Prostate gland (tissue), 2 donors: ENCODE data around the gene POU2AF1. TPM values are rescaled to one million over a fixed set of nuclear protein-coding genes. Genes with fewer than 3 reads are reported as not detected.
"Not testable (repeated sequence)": the region's sequence is repeated elsewhere in the genome, so short reads cannot be mapped to it uniquely, and the experiment has no call there.

Source experiments
- DNase-seq: peaks from one replicate; pipeline ENCODE4 v3.0.0-alpha.2; 2019; ENCODE audit warnings: low spot score
- H3K27ac ChIP-seq, 2 donors: fragments of 200-600 bp; sonication (generic); 2 replicates each; pipeline ENCODE4 v1.5.1; 2017 to 2019
- H3K27me3 ChIP-seq: fragments of 200-600 bp; sonication (generic); replicated peaks from 2 replicates; pipeline ENCODE4 v1.5.1; 2019; ENCODE audit not compliant: insufficient read depth
- H3K36me3 ChIP-seq, 2 donors: fragments of 200-600 bp; sonication (generic); 1 replicate in 1 of 2; 2 replicates in 1 of 2; pipeline versions ENCODE4 v1.5.1 to v1.8.1; 2017 to 2019
- H3K4me1 ChIP-seq: fragments of 200-600 bp; sonication (generic); replicated peaks from 2 replicates; pipeline ENCODE4 v1.5.1; 2019
- H3K4me3 ChIP-seq, 2 donors: fragments of 200-600 bp; sonication (generic); 2 replicates each; pipeline ENCODE4 v1.5.1; 2017 to 2019
- H3K9me3 ChIP-seq: fragments of 200-600 bp; sonication (generic); 2 replicates; pipeline ENCODE4 v1.5.1; 2017
- POLR2A ChIP-seq: fragments of 450-650 bp; IDR thresholded peaks from one replicate; pipeline ENCODE4 v1.6.1; 2016; ENCODE audit warnings: antibody characterized with exemption, mild to moderate bottlenecking
- POLR2AphosphoS5 ChIP-seq: sonication (generic); formaldehyde crosslinking; IDR thresholded peaks from one replicate; pipeline ENCODE4 v1.6.1; 2017; ENCODE audit warnings: antibody characterized with exemption
- WGBS: methylation state at CpG from one replicate; pipeline ENCODE4 v1.1.5; 2018; 5-methylcytosine and 5-hydroxymethylcytosine counted together
- intact Hi-C: fragments of 100-400 bp; cut with DNase I; formaldehyde crosslinking; loops from one replicate; pipeline ENCODE4 v1.14.2; 2022
- total RNA-seq, 2 donors: library from RNA; depleted of rRNA; stranded (reverse); fragments of >200 nt; gene quantifications; one replicate each; pipeline ENCODE4 v1.1.0, GENCODE V29; 2016
- TF ChIP-seq, protein P1 (sequence below), 4 experiments: fragments of 200-600 bp in 2 of 4; fragments of 450-650 bp in 2 of 4; sonication (generic) in 2 of 4; IDR thresholded peaks; 1 replicate in 3 of 4; 2 replicates in 1 of 4; pipeline ENCODE4 v1.5.1; 2016 to 2019; ENCODE audit warnings: antibody characterized with exemption in 4 of 4, mild to moderate bottlenecking in 2 of 4, moderate library complexity in 2 of 4

Gene POU2AF1
- total RNA-seq, 2 donors from 2014 or later: 0.74 to 1.5 TPM

DNA sequence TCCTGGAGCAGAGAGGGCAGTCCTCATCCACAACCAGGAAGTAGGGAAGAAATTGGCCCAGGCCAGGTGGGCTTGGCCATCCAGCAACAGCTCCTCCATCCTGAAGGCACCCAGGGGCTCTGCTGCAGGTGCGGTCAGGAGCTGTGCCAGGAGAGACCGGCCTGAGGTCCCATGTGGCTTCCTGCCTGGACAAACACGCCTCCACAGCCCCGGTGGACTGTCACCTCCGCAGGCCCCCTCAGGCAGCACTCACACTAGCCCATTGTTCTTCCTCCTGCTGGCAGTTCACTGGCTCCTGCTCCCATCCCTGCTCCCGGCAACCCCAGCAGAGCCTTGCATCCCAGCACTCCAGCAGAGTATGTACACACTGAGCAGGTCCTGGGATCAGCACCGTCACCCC lies 16.0 kb upstream of the POU2AF1 start:
- TF ChIP-seq, protein P1, sequence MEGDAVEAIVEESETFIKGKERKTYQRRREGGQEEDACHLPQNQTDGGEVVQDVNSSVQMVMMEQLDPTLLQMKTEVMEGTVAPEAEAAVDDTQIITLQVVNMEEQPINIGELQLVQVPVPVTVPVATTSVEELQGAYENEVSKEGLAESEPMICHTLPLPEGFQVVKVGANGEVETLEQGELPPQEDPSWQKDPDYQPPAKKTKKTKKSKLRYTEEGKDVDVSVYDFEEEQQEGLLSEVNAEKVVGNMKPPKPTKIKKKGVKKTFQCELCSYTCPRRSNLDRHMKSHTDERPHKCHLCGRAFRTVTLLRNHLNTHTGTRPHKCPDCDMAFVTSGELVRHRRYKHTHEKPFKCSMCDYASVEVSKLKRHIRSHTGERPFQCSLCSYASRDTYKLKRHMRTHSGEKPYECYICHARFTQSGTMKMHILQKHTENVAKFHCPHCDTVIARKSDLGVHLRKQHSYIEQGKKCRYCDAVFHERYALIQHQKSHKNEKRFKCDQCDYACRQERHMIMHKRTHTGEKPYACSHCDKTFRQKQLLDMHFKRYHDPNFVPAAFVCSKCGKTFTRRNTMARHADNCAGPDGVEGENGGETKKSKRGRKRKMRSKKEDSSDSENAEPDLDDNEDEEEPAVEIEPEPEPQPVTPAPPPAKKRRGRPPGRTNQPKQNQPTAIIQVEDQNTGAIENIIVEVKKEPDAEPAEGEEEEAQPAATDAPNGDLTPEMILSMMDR (IDR thresholded peaks at IDR 0.05): no peak
- no peak for TF ChIP-seq POLR2A
- Histone ChIP-seq H3K4me1 (no peaks in the 10 kb centered on the region), H3K4me3 (no peak overlapping the region), H3K9me3 (no peaks in the 10 kb centered on the region), H3K27me3 (no peaks in the 10 kb centered on the region), H3K27ac (no peak overlapping the region), H3K36me3 (no peaks in the 10 kb centered on the region)
- 56% methylated on average over 3 of the region's 7 CpGs for WGBS
- no peak for DNase-seq
- intact Hi-C loops: no loop called here

DNA sequence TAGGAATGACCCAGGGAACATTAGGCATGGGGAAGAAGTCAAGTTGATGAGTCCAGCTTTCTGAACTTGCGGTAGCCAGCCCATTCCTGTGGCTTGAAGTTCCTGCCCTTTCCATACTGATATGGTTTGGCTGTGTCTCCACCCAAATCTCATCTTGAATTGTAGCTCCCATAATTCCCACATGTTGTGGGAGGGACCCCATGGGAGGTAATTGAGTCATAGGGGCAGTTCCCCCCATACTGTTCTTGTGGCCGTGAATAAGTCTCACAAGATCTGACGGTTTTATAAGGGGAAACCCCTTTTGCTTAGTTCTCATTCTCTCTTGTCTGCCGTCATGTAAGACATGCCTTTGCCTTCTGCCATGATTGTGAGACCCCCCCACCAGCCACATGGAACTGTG lies 15.1 kb upstream of the POU2AF1 start:
- WGBS: 69% methylated on average over 4 of the region's 4 CpGs
- H3K27me3 ChIP-seq, DNase-seq, H3K9me3 ChIP-seq, intact Hi-C loops, H3K27ac ChIP-seq, H3K36me3 ChIP-seq, H3K4me3 ChIP-seq, H3K4me1 ChIP-seq: not testable (repeated sequence)

DNA sequence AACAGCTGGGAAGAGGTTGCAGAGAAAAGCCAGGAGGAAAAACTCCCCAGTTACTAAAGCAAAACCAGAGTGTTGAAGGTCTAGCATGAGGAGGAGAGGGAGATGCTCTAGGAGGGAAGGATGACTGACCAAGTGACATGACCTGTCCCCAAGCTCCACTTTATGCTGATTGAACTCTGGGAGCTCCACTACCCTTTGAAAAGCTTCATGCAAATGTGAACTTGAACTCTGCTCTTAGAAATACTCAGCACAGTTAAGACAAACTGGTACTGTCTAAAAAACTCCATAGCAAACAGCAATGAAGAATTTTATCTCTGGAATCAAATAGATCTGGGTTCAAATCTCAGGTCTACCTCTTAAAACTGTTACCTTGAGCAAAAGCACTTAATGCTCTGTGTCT lies 14.5 kb upstream of the POU2AF1 start:
- intact Hi-C loops: no loop called here
- Histone ChIP-seq H3K27me3 (no peaks in the 10 kb centered on the region), H3K4me1 (no peaks in the 10 kb centered on the region), H3K9me3 (no peaks in the 10 kb centered on the region), H3K4me3 (no peak overlapping the region), H3K27ac (no peak overlapping the region), H3K36me3 (no peaks in the 10 kb centered on the region)
- no peak for DNase-seq
- TF ChIP-seq, protein P1 (IDR thresholded peaks at IDR 0.05): no peak
- TF ChIP-seq POLR2AphosphoS5 (no peak), POLR2A (no peak)

DNA sequence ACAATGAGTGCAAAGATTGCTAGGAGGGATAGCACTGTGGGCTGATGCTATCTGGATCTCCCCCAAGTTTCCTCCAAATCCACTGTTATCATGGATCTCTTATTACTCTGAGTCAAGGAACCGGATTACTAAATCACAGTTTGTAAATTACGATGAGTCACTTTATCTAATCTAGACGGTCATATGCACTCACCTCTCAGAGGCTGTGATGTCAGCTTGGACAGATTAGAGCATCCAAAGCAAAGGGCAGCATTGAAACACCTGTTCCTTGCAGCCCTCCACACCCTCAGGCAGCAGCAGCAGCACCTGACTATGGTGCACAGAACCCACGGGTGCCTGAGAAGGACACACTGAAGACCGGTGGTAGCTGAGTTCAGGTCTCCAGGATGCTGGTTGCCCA lies 14.0 kb upstream of the POU2AF1 start:
- WGBS: 72% methylated on average over 5 of the region's 5 CpGs
- TF ChIP-seq POLR2AphosphoS5: no peak
- no peaks in the 10 kb centered on the region for H3K27me3 ChIP-seq
- intact Hi-C loops: no loop called here
- no peak for DNase-seq
- H3K27ac ChIP-seq: no peak overlapping the region
- H3K9me3 ChIP-seq: no peaks in the 10 kb centered on the region
- H3K36me3 ChIP-seq: no peaks in the 10 kb centered on the region
- no peak overlapping the region for H3K4me3 ChIP-seq
- H3K4me1 ChIP-seq: no peaks in the 10 kb centered on the region

DNA sequence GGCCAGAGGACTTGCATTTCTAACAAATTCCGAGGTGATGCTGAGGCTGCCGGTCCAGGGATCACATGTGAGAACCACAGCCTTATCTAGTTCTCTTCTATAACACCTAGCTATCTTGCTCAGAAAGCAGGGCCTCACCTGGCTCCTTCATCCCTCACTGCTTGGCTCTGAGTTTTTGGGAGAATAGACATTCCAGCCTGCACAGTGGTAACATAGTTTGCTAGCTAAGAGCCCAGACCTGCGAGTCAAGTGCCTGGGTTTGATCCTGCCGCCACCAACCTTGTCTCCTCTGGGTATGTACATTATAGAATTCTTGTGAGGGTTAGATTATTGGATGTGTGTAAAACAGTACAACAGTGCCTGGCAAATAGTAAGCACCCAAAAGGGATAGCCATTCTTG lies 13.5 kb upstream of the POU2AF1 start:
- WGBS: 96% methylated on average over 4 of the region's 4 CpGs
- DNase-seq: no peak

More for the DNA sequence above, 13.5 kb upstream of the POU2AF1 start:
- TF ChIP-seq POLR2AphosphoS5 (no peak), POLR2A (no peak)
- TF ChIP-seq, protein P1 (IDR thresholded peaks at IDR 0.05): no peak
- Histone ChIP-seq H3K27ac (no peak overlapping the region), H3K4me3 (no peak overlapping the region), H3K4me1 (no peaks in the 10 kb centered on the region), H3K36me3 (no peaks in the 10 kb centered on the region), H3K27me3 (no peaks in the 10 kb centered on the region), H3K9me3 (no peaks in the 10 kb centered on the region)
- intact Hi-C loops: no loop called here
